ENCODE measurements around the gene MAMLD1. TPM values are rescaled to one million over a fixed set of nuclear protein-coding genes. Genes with fewer than 3 reads are reported as not detected.

MAMLD1 gene
- total RNA-seq, 1 experiment from 2014 or later: 3.2 TPM

- Histone ChIP-seq H3K27me3 (replicated peaks; ENCODE audit: insufficient read depth, low read depth, low read length, poor library complexity) (no peaks in the 10 kb centered on the region), H3K9me3 (ENCODE audit: low read depth, low read length, poor library complexity, severe bottlenecking) (no peaks in the 10 kb centered on the region), H3K4me3 (ENCODE audit: low read depth, low read length, poor library complexity, severe bottlenecking) (no peak overlapping the region), H3K4me1 (ENCODE audit: insufficient read depth, low read length, poor library complexity, severe bottlenecking) (peaks cover 10% of the 10 kb centered on the region), H3K36me3 (ENCODE audit: insufficient read depth, low read length, poor library complexity, severe bottlenecking) (no peaks in the 10 kb centered on the region), H3K27ac (ENCODE audit: low read depth, low read length, poor library complexity, severe bottlenecking) (no peak overlapping the region)
- CTCF ChIA-PET: no interaction called here
- BruUV-seq (replicated peaks): no TSS peak
- TF ChIP-seq CTCF (conservative IDR thresholded peaks at IDR 0.05; ENCODE audit: low read depth, low read length) (no peak), EZH2 (IDR thresholded peaks at IDR 0.05; ENCODE audit: borderline replicate concordance, low read depth, low read length, poor library complexity, severe bottlenecking) (no peak)
- POLR2A ChIA-PET (ENCODE audit: low non-redundant PET): interaction anchor here (0.7 kb wide), 1 partner anchor 9 kb away, joined by 3 read pairs; no protein-coding TSS in a partner anchor
- intact Hi-C loops (cut with micrococcal nuclease; ENCODE audit: unreplicated experiment): no loop called here
- no peak for DNase-seq (ENCODE audit: low spot score)
Measured at GRCh38 chrX:150455215-150455608, 92.1 kb downstream of the MAMLD1 start.

- H3K36me3 ChIP-seq (ENCODE audit: insufficient read depth, low read length, poor library complexity, severe bottlenecking): no peaks in the 10 kb centered on the region
- TF ChIP-seq EZH2 (IDR thresholded peaks at IDR 0.05; ENCODE audit: borderline replicate concordance, low read depth, low read length, poor library complexity, severe bottlenecking) (no peak), CTCF (conservative IDR thresholded peaks at IDR 0.05; ENCODE audit: low read depth, low read length) (no peak)
- no peak overlapping the region for H3K27ac ChIP-seq (ENCODE audit: low read depth, low read length, poor library complexity, severe bottlenecking)
- no TSS peak for BruUV-seq (replicated peaks)
- intact Hi-C loops (cut with micrococcal nuclease; ENCODE audit: unreplicated experiment): no loop called here
- H3K4me1 ChIP-seq (ENCODE audit: insufficient read depth, low read length, poor library complexity, severe bottlenecking): no peaks in the 10 kb centered on the region
- CTCF ChIA-PET: no interaction called here
- DNase-seq (ENCODE audit: low spot score): no peak
- H3K9me3 ChIP-seq (ENCODE audit: low read depth, low read length, poor library complexity, severe bottlenecking): no peaks in the 10 kb centered on the region
- H3K27me3 ChIP-seq (replicated peaks; ENCODE audit: insufficient read depth, low read depth, low read length, poor library complexity): no peaks in the 10 kb centered on the region
- POLR2A ChIA-PET (ENCODE audit: low non-redundant PET): no interaction called here
- H3K4me3 ChIP-seq (ENCODE audit: low read depth, low read length, poor library complexity, severe bottlenecking): no peak overlapping the region
Measured at GRCh38 chrX:150456466-150456865, 93.3 kb downstream of the MAMLD1 start.

- CTCF ChIA-PET: no interaction called here
- POLR2A ChIA-PET (ENCODE audit: low non-redundant PET): no interaction called here
- no peak overlapping the region for H3K27ac ChIP-seq (ENCODE audit: low read depth, low read length, poor library complexity, severe bottlenecking)
- no peak for DNase-seq (ENCODE audit: low spot score)
- intact Hi-C loops (cut with micrococcal nuclease; ENCODE audit: unreplicated experiment): no loop called here
- TF ChIP-seq EZH2 (IDR thresholded peaks at IDR 0.05; ENCODE audit: borderline replicate concordance, low read depth, low read length, poor library complexity, severe bottlenecking): no peak
- no peak for TF ChIP-seq CTCF (conservative IDR thresholded peaks at IDR 0.05; ENCODE audit: low read depth, low read length)
- H3K9me3 ChIP-seq (ENCODE audit: low read depth, low read length, poor library complexity, severe bottlenecking): no peaks in the 10 kb centered on the region
- no peaks in the 10 kb centered on the region for H3K4me1 ChIP-seq (ENCODE audit: insufficient read depth, low read length, poor library complexity, severe bottlenecking)
- no peaks in the 10 kb centered on the region for H3K36me3 ChIP-seq (ENCODE audit: insufficient read depth, low read length, poor library complexity, severe bottlenecking)
- no peak overlapping the region for H3K4me3 ChIP-seq (ENCODE audit: low read depth, low read length, poor library complexity, severe bottlenecking)
- H3K27me3 ChIP-seq (replicated peaks; ENCODE audit: insufficient read depth, low read depth, low read length, poor library complexity): no peaks in the 10 kb centered on the region
- no TSS peak for BruUV-seq (replicated peaks)
Measured at GRCh38 chrX:150456941-150457340, 93.8 kb downstream of the MAMLD1 start.
